Loucy (cell line): ENCODE results near the gene NEK7.

Source experiments
- CTCF ChIP-seq: fragments of 200-600 bp; sonication (generic); conservative IDR thresholded peaks from 2 replicates; pipeline ENCODE4 v1.5.1; 2014; ENCODE audit warnings: mild to moderate bottlenecking, antibody characterized with exemption, low read length
- EZH2phosphoT487 ChIP-seq: fragments of 200-600 bp; IDR thresholded peaks from 2 replicates; pipeline ENCODE4 v1.6.1; 2018; ENCODE audit warnings: antibody characterized with exemption, mild to moderate bottlenecking, moderate library complexity, borderline replicate concordance

GRCh38 chr1:198122693-198123092, 34.1 kb upstream of the NEK7 start:
- TF ChIP-seq CTCF (no peak), EZH2phosphoT487 (no peak)
